Measurements from ENCODE around the gene ERO1A. TPM values are rescaled to one million over a fixed set of nuclear protein-coding genes. Genes with fewer than 3 reads are reported as not detected.

Gene ERO1A
- total and polyA plus RNA-seq, 9 of the 15 experiments (the other 6 are each of a cell fraction or from before 2014, with no cell fraction given) = 11.0 to 46.2 (median 27.6) TPM

DNA sequence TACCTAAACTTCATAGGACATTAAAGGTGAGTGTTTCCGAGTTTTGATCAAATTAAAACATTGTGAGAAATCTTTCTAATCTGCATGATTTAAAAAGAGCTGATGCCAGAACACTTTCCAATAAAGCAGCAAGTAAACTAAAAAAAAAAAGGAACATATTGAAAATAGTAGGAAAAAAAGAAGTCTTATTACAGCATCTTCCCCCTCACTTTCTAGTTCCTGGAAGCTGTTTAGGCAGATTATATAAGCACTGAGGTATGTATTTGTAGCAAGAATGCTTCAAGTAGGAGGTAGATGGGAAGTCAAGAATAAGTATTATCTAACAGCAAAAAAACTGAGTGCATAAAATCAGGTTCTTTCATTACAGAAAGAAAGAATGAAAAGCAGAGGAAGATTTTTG is 45.8 kb downstream of the ERO1A start:
- Histone ChIP-seq H3K4me3 (no peak overlapping the region), H3K4me1 (replicated peaks in 1 of 2; ENCODE audit: control insufficient read depth in 2 of 2, insufficient read depth in 2 of 2, low read length in 2 of 2) (no peaks in the 10 kb centered on the region), H3K4me2 (ENCODE audit: insufficient read depth, low read length) (no peak overlapping the region), H3K9me1 (ENCODE audit: control insufficient read depth, insufficient read depth, low read length) (no peaks in the 10 kb centered on the region), H3K27ac (ENCODE audit: extremely low read depth, low read depth, low read length) (no peak overlapping the region), H3K9ac (ENCODE audit: insufficient read depth in 1 of 2, low read depth in 2 of 2, low read length in 2 of 2) (no peak overlapping the region), H2AFZ (ENCODE audit: low read depth, low read length) (no peak overlapping the region), H3K9me3 (replicated peaks; ENCODE audit: control insufficient read depth, insufficient read depth, low read depth, low read length) (no peaks in the 10 kb centered on the region), H3K79me2 (ENCODE audit: control insufficient read depth, insufficient read depth, low read length) (no peaks in the 10 kb centered on the region), H3K36me3 (ENCODE audit: control insufficient read depth, insufficient read depth, low read length) (peaks cover 35% of the 10 kb centered on the region; the same call in 2 of the 3 replicates), H3K27me3 (ENCODE audit: control insufficient read depth in 2 of 2, insufficient read depth in 2 of 2, low read length in 2 of 2) (no peaks in the 10 kb centered on the region), H4K20me1 (replicated peaks; ENCODE audit: control insufficient read depth, insufficient read depth, low read length) (no peaks in the 10 kb centered on the region)
- ChIA-PET POLR2A (no interaction called here), CTCF (ENCODE audit: low intra/inter-chr PET ratio) (no interaction called here)
- ATAC-seq (no peak), FAIRE-seq (no peak), DNase-seq (ENCODE audit: extremely low read depth in 1 of 4, low spot score in 3 of 4) (no peak)
- no TSS peak for BruUV-seq (replicated peaks)
- TF ChIP-seq ZFP91 (CRISPR knock-in tag; IDR thresholded peaks at IDR 0.05) (no peak), HINFP (tag; conservative IDR thresholded peaks at IDR 0.05; ENCODE audit: low read depth) (no peak), AFF1 (IDR thresholded peaks at IDR 0.05; ENCODE audit: low read depth in 1 of 2, partially characterized antibody in 2 of 2) (no peak), CREM (IDR thresholded peaks at IDR 0.05; ENCODE audit: low read depth) (no peak), BRD4 (IDR thresholded peaks at IDR 0.05) (no peak), FIP1L1 (IDR thresholded peaks at IDR 0.05; ENCODE audit: low read depth, low read length, poor library complexity, severe bottlenecking) (no peak)
- in situ Hi-C loops (cut with MboI) = no loop called here
- WGBS (ENCODE audit: insufficient coverage, low coverage, missing lambda C conversion rate) = 89% methylated on average over 1 of the region's 1 CpG
- intact Hi-C loops (cut with micrococcal nuclease) = no loop called here

Measured in K562 (cell line).